ENCODE data around the gene DNAJB6.

DNA sequence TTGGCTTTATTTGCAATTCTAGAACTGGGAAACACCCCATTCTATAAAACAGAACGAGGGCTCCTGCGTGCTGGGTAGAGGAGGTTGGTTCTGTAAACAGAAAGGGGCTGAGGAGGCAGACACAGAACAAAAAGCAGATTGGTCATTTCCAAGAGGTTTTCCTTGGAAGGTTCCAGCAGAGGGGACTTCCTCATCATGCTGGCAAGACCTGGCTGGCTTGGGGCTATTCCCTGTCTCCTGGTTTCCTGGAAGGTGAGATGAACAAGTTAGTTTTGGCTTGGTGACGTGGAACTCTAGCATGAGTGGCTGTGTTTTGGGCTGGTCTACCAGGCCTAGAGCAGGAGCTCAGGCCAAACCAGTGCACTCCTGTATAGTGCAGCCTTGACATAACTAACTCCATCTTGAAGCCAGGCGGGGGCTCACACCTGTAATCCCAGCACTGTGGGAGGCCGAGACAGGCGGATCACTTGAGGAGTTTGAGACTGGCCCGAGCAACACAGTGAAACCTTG is 26.1 kb upstream of the DNAJB6 start:
- TF ChIP-seq NFYB (CRISPR knock-in tag; conservative IDR thresholded peaks at IDR 0.05; ENCODE audit: low read depth): no peak; the same call in 1 of the 2 replicates
- TF ChIP-seq, protein P1, sequence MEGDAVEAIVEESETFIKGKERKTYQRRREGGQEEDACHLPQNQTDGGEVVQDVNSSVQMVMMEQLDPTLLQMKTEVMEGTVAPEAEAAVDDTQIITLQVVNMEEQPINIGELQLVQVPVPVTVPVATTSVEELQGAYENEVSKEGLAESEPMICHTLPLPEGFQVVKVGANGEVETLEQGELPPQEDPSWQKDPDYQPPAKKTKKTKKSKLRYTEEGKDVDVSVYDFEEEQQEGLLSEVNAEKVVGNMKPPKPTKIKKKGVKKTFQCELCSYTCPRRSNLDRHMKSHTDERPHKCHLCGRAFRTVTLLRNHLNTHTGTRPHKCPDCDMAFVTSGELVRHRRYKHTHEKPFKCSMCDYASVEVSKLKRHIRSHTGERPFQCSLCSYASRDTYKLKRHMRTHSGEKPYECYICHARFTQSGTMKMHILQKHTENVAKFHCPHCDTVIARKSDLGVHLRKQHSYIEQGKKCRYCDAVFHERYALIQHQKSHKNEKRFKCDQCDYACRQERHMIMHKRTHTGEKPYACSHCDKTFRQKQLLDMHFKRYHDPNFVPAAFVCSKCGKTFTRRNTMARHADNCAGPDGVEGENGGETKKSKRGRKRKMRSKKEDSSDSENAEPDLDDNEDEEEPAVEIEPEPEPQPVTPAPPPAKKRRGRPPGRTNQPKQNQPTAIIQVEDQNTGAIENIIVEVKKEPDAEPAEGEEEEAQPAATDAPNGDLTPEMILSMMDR (IDR thresholded peaks at IDR 0.05): no peak
- TF ChIP-seq, protein P2, sequence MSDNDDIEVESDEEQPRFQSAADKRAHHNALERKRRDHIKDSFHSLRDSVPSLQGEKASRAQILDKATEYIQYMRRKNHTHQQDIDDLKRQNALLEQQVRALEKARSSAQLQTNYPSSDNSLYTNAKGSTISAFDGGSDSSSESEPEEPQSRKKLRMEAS (CRISPR knock-in tag; IDR thresholded peaks at IDR 0.05): no peak; the same call in 1 of the 2 replicates

Data from WTC11 (cell line).